PC-9 (cell line): ENCODE data around the gene RGS19.

ENCODE experiments used
- CTCF ChIP-seq: fragments of 200-600 bp; sonication (generic); conservative IDR thresholded peaks from 2 replicates; pipeline ENCODE4 v1.6.1; 2017; ENCODE audit warnings: mixed run types, antibody characterized with exemption, mild to moderate bottlenecking, moderate library complexity
- EZH2 ChIP-seq: fragments of 200-600 bp; sonication (generic); IDR thresholded peaks from 2 replicates; pipeline ENCODE4 v1.8.0; 2017; ENCODE audit warnings: antibody characterized with exemption, low read depth

- no peak for TF ChIP-seq CTCF
- no peak for TF ChIP-seq EZH2
These were observed 12.2 kb downstream of the RGS19 start for GRCh38 chr20:64067005-64067632.
